ENCODE measurements around the gene RBCK1. TPM values are rescaled to one million over a fixed set of nuclear protein-coding genes. Genes with fewer than 3 reads are reported as not detected.
A peak's percentile ranks its signal among the peaks of the same experiment; 100 is the strongest.
"Not testable (repeated sequence)": the region's sequence is repeated elsewhere in the genome, so short reads cannot be mapped to it uniquely, and the experiment has no call there.

Gene RBCK1
- total RNA-seq, 1 donor from 2014 or later: 108 TPM

DNA sequence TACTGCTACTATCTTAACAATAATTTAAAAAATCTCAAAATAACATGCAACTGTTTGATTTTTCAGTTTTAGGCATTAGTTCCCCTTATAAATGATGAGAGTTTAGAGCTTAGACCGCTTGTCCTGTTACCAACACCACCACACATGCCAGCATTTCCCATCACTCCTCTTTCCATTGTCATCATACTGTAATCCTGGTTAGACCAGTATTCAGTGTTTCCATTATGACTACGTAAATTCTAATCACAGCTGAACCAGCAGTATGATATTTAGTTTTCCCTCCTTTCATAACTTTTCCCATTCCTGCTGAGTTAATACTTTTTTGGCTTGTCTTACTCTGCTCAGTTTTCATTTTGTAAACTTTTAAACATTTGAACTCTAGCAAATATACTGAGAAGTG is 66.5 kb downstream of the RBCK1 start:
- no peak overlapping the region for H3K27ac Mint-ChIP-seq
- TF ChIP-seq, protein P1, sequence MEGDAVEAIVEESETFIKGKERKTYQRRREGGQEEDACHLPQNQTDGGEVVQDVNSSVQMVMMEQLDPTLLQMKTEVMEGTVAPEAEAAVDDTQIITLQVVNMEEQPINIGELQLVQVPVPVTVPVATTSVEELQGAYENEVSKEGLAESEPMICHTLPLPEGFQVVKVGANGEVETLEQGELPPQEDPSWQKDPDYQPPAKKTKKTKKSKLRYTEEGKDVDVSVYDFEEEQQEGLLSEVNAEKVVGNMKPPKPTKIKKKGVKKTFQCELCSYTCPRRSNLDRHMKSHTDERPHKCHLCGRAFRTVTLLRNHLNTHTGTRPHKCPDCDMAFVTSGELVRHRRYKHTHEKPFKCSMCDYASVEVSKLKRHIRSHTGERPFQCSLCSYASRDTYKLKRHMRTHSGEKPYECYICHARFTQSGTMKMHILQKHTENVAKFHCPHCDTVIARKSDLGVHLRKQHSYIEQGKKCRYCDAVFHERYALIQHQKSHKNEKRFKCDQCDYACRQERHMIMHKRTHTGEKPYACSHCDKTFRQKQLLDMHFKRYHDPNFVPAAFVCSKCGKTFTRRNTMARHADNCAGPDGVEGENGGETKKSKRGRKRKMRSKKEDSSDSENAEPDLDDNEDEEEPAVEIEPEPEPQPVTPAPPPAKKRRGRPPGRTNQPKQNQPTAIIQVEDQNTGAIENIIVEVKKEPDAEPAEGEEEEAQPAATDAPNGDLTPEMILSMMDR (IDR thresholded peaks at IDR 0.05; ENCODE audit: unreplicated experiment): no peak
- H3K4me1 Mint-ChIP-seq (ENCODE audit: low read depth): no peaks in the 10 kb centered on the region
- H3K4me3 Mint-ChIP-seq (ENCODE audit: low read depth): no peak overlapping the region
- H3K36me3 Mint-ChIP-seq (ENCODE audit: insufficient read depth): peaks cover 34% of the 10 kb centered on the region
- peaks cover 34% of the 10 kb centered on the region for H3K9me3 Mint-ChIP-seq (ENCODE audit: low read depth)
- H3K27me3 Mint-ChIP-seq: no peaks in the 10 kb centered on the region
- no peak for DNase-seq (ENCODE audit: low spot score, unreplicated experiment)

DNA sequence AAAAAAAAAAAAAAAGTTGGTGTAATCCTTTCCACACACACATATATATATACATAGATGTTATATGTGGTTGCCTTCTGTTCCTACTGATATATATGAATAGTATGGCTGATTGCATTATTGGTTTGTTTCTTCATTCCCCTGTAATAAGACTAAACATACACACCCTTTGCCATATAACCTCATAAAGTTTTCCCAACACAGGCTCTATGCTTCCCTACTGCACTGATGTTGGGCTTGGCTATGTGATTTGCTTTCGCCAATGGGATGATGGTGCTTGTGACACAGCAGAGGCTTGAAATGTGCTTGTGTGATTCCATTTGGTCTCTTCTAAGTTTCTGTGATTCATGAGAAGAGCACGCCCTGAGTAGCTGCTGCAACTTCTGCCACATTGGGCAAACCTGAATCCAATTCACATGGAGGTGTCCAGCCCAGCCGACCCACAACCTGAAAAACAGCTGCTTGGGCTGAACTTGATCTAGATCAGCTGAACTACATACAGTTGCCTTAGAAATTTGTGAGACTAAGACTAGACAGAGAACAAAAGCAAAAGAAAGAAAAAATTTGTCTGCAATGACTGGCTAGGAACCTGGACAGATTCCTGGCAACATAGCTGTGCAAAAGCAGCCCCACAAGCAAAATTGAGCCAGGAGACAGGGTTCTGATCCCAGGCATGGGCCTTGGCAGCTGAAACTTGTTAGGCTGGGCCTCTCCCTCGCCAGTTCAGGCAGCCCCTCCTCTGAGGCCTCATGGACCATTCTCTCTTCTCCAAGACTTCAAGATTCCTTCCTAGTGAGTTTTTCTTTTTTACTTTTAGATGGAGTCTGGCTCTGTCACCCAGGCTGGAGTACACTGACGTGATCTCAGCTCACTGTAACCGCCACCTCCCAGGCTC is 67.6 kb downstream of the RBCK1 start:
- DNase-seq (ENCODE audit: low spot score, unreplicated experiment): no peak
- TF ChIP-seq, protein P1 (IDR thresholded peaks at IDR 0.05; ENCODE audit: unreplicated experiment): no peak
- Mint-ChIP-seq H3K9me3 (ENCODE audit: low read depth) (peaks cover 24% of the 10 kb centered on the region), H3K4me3 (ENCODE audit: low read depth) (no peak overlapping the region), H3K27ac (peak overlapping the region; percentile 73), H3K4me1 (ENCODE audit: low read depth) (no peaks in the 10 kb centered on the region), H3K36me3 (ENCODE audit: insufficient read depth) (peaks cover 33% of the 10 kb centered on the region), H3K27me3 (no peaks in the 10 kb centered on the region)

DNA sequence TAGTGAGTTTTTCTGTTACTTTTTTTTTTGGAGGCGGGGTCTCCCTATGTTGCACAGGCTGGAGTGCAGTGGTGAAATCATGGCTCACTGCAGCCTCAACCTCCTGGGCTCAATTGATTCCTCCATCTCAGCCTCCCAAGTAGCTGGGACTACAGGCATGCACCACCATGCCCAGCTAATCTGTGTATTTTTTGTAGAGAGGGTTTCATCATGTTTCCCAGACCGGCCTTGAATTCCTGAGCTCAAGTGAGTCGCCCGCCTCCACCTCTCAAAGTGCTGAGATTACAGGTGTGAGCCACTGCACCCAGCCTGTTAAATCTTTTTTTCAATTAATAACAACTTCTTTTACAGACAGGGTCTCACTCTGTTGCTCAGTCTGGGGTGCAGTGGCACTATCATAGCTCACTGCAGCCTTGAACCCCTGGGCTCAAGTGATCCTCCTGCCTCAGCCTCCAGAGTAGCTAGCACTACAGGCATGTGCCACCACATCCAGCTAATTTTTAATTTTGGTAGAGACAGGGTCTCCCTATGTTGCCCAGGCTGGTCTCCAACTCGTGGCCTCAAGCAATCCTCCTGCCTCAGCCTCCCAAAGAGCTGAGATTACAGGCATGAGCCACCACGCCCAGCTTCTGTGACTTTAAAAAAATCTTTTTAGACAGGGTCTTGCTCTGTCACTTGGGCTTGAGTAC is 68.6 kb downstream of the RBCK1 start:
- not testable (repeated sequence) for H3K27ac Mint-ChIP-seq; H3K4me3 Mint-ChIP-seq (ENCODE audit: low read depth); H3K27me3 Mint-ChIP-seq; DNase-seq (ENCODE audit: low spot score, unreplicated experiment); H3K4me1 Mint-ChIP-seq (ENCODE audit: low read depth)
- H3K9me3 Mint-ChIP-seq (ENCODE audit: low read depth): peaks cover 17% of the 10 kb centered on the region
- H3K36me3 Mint-ChIP-seq (ENCODE audit: insufficient read depth): peaks cover 35% of the 10 kb centered on the region

DNA sequence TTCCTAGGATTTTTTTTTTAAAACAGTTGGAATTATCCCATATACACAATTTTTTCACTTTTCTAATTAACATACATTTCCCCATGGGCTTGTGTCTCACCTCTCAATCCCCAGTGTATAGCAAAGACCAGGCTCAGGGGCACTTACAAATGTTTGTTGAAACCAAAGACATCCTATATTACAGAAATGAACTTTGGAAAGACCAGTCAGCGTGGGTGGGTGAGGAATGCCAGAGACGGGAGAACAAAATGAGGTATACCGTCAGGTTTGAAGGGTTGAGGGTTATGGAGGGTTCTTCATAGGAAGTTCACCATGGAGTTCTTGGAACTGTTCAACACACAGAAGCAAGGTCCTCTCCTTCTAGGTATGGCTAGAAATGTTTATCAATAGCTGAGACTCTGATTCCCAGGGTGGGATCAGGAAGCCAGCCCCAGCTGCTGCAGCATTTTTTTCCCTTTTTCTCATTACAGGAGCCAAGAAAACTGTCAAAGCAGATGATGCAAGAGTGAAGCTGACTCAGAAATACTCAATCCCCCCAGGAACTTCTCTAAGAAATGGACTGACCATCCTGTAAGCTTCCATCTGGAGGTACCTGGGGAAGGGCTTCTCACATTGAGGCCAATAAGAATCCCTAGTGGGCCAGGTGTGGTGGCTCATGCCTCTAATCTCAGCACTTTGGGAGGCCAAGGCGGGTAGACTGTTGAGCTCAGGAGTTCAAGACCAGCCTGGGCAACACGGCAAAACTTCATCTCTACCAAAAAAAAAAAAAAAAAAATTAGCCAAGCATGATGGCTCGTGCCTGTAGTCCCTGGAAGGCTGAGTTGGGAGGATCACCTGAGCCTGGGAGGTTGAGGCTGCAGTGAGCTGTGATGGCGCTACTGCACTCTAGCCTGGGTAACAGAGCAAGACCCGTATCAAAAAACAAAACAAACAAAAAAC is 70.2 kb downstream of the RBCK1 start:
- TF ChIP-seq, protein P1 (IDR thresholded peaks at IDR 0.05; ENCODE audit: unreplicated experiment): no peak
- H3K27ac Mint-ChIP-seq: no peak overlapping the region
- H3K27me3 Mint-ChIP-seq: no peaks in the 10 kb centered on the region
- H3K4me3 Mint-ChIP-seq (ENCODE audit: low read depth): no peak overlapping the region
- no peak for DNase-seq (ENCODE audit: low spot score, unreplicated experiment)
- H3K4me1 Mint-ChIP-seq (ENCODE audit: low read depth): no peaks in the 10 kb centered on the region
- peaks cover 37% of the 10 kb centered on the region for H3K36me3 Mint-ChIP-seq (ENCODE audit: insufficient read depth)
- H3K9me3 Mint-ChIP-seq (ENCODE audit: low read depth): peaks cover 5% of the 10 kb centered on the region

DNA sequence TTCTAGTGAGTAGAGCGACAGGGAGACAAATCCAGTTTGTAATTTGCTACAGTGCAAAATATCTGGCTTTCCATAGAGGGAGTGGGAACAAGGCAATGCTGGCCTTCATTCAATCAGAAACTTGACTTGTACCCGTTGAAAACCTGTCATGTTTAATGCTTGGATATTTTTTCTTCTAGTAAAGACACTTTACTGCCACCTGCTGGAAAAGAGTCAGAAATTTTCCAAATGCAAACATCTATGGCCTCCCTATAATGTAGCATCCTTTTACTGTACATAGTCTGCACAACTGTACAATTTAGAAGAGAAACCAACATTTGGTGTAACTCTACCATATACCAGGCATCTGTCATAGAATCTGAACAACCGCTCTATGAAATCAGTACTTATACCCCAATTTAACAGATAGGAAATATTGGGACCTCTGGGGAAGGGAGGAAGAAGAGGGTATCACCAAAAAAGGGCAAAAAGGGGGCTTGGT is 70.9 kb downstream of the RBCK1 start:
- H3K27me3 Mint-ChIP-seq: no peaks in the 10 kb centered on the region
- no peaks in the 10 kb centered on the region for H3K9me3 Mint-ChIP-seq (ENCODE audit: low read depth)
- TF ChIP-seq, protein P1 (IDR thresholded peaks at IDR 0.05; ENCODE audit: unreplicated experiment): peak; percentile 66
- peaks cover 31% of the 10 kb centered on the region for H3K36me3 Mint-ChIP-seq (ENCODE audit: insufficient read depth)
- H3K4me3 Mint-ChIP-seq (ENCODE audit: low read depth): no peak overlapping the region
- DNase-seq (ENCODE audit: low spot score, unreplicated experiment): no peak
- H3K4me1 Mint-ChIP-seq (ENCODE audit: low read depth): no peaks in the 10 kb centered on the region
- no peak overlapping the region for H3K27ac Mint-ChIP-seq

Data from progenitor cell of endocrine pancreas (in vitro differentiated cells).